LoVo (cell line): ENCODE results near the gene SRL.

ENCODE experiments used
- DNase-seq: peaks from one replicate; pipeline ENCODE4 v3.0.0-alpha.2; 2016; ENCODE audit warnings: low spot score

SRL gene

DNA sequence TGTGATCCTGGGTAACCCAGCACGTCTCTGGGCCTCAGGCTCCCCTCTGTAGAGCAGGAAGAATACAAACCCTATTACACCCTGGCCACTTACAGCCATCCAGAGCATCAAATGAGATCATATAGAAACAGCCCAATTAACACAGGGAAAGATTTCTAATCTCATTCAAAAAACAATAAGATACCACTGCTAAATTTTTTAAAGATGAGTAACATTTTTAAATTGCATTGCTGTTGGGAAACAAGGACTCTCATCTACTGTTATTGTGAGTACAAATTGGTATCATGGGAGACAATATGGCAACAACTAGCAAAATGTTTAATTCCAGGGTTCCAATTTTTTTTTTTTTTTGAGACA, 41.1 kb downstream of the SRL start:
- no peak for DNase-seq

DNA sequence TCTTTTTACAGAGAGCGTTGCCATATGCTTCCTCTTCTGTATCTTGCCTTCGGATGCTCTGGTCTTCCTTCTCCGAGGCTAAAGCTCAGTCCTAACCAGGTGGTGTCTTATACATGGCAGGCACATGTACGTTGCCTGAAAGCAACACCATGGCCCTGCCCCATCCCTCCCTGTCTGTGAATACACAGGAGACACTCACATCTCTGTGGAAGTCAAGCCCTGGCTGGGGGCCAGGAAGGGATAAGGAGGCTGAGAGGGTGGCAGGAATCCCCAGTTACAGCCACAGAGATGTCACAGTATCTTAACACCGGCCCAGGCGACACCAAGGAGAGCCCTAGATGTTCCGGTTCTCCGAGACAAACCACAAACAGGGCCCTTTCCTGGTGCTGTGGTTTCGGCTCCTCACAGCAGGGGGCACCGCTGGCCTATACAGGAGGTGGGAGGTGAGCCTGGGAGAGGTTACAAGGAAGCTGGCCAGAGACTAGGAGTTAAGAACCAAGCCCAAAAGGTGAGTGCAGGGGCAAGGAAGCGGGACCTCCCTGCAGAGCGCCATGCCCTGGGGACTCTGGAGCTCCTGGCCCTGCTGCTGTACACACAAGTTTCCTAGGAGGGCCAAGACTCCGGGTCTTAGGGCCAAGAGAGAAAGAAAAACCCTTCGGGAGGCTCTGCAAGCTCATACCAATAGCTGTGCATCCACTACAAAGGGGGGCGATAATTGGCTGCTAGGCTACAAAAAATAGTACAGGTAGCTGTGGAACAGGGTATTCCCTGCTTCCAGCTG, 41.7 kb downstream of the SRL start:
- peak; percentile 71 for DNase-seq

DNA sequence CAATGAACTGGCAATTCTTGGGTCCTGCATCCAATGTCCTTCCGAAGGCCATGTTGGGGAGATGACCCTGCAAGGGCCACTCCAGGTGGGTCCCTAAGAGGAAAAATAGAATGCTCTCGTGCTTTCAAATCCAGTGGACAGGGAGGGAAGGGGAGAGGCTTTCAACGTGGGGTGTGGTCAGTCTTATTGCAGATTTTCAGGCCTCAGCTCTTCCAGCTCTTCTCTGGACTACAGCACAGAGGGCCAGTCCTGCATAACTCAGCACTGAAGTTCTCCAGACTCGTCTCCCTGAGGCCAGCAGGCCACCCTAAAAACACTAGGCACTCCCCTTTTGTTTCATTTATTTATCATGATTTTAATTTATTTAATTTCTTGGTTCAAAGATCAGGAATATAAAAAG, 43.1 kb downstream of the SRL start:
- DNase-seq, result no peak

DNA sequence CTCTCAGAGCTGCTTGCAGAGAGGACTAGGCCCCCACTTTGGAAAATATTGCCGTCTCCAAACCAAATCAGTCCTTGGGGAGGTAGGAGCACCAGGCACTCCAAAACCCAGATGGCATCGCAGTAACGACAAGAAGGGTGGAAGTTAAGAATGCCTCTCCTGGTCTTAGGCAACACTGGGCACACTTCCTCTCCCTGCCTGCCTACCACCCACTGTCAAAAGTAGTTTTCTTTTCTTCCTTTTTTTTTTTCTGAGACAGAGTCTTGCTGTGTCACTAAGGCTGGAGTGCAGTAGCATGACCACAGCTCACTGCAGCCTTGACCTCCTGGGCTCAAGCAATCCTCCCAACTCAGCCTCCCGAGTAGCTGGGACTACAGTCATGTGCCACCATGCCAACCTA, 47.2 kb downstream of the SRL start:
- no peak for DNase-seq

DNA sequence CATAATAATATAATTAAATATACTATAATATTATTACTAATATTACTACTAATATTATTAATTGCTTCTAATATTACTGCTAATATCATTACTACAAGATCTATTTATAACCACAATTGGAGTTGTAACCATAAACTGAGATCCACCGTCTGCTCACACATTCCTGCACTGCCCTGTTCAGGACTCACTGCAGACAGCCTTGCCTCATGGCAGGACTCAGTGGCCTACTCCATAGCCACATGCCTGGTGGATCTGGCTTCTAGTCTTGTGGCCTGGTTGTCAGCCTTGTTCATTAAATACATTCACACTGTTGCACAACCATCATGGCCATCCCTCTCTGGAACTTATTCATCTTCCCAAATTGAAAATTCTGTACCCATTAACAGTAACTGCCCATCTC, 48.0 kb downstream of the SRL start:
- DNase-seq, result no peak

DNA sequence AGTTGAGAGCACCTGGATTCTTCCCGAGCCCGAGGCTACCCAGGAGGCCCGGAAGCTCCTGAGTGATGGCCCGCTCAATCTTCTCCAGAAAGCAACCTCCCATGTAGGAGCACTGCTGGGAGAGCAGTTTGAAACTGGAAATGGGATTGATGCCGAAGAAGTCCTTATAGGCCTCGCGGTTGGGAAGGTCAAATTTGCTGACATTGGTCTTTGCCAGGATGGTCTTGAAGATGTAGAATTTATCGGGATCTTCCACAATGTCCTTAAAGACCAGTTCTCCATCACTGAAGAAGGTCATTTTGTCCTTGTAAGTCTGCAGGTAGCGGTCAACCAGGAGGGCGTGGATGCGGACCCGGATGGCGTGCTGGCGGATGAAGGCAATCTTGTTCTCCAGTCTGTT, 49.7 kb downstream of the SRL start:
- no peak for DNase-seq

DNA sequence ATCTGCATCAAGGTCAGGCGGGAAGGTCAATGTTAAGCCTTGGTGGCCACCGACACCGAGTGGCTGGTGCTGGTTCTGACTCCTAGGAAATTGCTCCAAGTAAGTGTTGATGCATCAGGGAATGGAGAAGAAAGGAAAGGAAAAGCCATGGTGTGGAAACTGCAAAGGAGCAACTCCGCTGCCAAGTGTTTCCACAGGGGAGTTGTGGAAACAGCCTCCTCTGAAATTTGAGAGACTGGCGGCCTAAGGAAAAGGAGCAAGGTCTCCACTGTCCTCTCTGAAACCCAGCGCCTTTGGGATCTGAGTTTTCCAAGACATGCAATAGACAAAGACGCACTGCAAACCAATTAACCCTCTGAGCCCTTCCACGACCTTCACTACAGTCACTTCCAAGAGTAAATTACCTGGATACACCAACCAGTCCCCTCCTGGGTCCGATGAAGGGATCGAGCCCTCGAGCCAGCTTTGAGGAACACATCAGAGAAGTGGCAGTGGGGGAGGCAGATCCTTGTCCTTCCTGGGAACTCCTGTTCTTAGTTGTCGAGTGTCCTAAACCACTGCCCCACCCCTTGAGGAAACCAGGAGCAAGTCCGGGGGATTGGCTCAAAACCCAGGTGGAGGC, 51.1 kb downstream of the SRL start:
- no peak for DNase-seq

DNA sequence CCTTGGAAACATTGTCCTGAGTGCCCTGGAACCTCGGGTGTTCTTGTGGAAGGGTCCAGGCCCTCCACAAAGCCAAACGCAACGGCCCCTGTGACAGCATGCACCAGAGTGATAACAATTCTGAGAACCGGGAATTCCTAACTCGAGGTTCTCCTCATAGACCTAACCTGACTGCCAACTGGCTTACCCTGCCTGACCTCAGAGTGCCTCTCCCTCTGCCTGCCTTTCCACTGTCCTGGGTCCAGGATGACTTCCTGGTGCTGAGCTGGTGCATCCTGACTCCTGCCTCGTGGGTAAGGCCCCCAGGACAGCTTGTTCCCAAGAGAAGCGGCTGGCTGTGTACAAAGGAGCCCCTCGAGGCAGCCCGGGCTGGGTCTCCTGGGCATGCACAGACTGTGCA, 51.8 kb downstream of the SRL start:
- no peak for DNase-seq

DNA sequence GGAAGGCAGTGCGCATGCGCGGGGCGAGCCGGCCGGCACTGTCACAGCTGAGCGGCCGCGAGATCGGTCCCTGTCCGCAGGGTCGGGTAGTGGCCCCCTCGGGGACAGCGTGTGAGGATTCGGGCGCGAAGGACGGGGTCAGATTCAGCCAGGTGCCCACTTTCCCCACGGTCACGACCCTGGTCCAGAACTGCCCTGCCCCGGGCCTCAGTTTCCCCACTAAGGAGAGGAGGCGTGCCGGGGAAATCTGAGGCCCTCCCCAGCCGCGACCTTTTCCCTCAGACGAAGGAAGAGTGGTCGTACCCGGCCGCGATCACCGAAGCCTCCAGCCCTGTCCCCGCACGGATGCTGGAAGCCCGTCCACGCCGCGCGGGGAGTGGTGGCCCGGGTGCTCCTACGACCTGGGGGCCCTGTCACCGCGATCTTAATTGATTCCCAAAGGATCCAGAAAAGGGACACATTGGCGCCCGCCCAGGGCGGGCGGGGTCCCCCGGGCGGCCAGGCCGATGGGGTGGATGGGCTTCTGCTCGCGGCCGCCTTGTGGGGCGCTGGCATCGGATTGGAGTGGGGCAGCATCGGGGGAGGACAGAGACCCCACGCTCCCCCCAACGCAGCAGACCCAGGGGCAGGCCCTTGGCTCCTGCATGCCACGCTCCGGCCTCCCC, 57.7 kb downstream of the SRL start:
- no peak for DNase-seq

DNA sequence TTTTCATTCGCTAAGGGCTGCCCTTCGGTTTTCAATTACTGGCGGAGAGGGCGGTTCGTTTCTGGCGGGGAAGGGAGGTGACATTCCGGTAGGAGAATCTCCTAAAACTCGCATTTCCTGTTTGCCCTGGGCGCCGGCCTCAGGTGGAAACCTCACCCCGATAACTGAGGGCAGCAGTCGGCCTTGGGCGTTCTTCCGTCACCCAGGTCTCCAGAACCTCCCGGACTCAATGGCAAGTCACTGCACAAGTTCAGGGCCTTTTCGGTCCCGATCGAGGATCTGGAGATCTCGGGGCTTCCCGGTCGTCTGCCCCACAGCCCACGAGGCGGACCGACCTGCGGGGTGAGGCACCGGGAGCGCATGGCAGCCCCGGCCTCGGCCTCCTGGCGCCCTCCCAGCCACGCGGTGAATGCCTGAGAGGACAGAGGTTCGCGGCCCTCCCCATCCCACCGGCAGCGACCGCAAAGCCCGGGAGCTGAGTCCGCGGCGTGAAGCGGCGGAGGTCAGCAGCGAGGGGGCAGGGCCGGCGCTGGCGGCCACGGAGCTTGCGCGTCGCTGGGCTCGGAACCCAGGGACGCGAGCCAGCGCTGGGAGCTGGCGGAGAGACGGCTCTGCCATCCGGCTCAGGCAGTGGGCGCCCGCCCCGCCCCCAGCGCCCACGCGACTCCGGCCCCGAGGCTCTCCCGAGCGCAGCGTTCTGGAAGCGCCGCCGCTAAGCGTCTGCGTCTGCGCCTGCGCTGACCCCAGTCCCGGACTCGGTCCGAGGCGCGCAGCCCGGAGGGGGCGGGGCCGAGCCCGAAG, 58.4 kb downstream of the SRL start:
- peak; percentile 95 for DNase-seq

DNA sequence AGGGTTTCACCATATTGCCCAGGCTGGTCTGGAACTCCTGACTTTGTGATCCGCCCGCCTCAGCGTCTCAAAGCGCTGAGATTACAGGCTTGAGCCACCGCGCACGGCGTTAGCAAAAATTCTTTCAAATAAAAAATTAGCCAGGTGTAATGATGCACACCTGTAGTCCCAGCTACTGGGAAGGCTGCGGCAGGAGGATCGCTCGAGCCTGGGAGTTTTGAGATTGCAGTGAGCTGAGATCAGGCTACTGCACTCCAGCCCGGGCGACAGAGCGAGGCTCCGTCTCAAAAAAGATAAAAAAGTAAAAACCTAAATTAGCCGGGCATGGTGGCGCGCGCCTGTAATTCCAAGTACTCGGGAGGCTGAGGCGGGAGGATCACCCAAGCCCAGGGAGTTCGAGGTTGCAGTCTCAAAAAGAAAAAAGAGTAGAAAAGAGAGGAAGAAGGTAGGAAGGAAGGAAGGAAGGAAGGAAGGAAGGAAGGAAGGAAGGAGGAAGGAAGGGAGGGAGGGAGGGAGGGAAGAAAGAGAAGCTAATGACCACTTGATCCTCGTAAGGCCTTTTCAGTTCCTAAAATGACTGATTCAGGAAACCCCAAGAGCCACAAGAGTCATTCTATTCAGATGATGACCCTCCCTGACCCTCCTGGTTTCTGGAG, 59.2 kb downstream of the SRL start:
- DNase-seq, result no peak

DNA sequence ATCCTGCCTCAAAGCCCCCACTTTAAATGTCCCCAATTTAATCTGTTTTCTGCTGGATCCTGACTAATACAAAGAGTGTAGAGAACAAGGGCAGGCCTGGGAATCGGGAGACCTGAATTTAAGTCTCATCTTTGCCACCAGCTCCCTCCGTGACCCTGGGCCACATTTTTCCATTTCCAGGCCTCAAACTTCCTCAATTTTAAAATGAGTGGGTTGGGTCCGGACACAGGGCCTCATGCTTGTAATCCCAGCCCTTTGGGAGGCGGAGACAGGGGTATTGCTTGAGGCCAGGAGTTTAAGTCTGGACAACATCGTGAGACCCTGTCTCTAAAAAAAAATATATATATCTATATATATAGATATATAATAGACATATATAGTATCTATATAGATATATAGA, 61.4 kb downstream of the SRL start:
- DNase-seq, result no peak

DNA sequence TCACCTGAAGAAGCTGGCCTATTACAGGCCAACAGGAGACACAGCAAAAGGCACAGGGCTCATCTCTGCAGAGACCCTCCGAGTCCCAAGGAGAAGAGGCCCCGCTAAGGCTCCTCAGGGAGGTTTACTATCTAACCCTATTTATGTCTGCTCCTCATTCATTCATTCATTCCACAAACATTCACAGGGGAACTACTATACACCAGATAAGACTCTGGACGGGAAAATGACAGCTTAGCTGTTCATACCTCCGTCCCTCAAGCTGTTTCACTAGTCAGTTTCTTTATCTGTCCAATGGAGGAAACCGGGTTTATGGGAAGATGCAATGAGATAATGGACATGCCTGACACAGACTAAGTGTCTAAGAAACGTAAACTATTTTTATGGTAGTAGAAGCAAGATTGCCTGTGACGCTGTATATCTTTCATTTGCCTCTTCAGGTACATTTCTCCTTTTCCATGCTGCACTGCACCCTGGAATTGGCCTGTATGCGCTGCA, 62.1 kb downstream of the SRL start:
- DNase-seq, result no peak

DNA sequence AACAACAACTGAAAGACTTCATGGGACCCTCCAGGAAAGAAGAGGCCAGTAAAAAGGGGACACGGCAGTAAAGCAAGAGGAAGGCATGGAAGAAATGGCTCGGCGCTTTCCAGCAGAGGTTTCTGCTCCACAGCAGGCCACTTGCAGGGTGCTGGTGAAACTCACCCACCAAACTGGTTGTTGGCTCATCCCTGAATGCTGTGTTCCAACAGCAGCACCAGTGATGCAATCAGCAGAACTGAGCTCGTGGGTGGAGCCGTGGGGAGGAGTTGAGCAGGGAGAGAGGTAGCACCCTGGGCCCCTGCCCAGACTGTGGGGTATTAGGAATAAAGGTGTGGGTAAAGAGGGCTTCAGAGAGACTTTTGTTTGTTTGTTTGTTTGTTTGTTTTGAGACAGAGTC, 62.9 kb downstream of the SRL start:
- no peak for DNase-seq

DNA sequence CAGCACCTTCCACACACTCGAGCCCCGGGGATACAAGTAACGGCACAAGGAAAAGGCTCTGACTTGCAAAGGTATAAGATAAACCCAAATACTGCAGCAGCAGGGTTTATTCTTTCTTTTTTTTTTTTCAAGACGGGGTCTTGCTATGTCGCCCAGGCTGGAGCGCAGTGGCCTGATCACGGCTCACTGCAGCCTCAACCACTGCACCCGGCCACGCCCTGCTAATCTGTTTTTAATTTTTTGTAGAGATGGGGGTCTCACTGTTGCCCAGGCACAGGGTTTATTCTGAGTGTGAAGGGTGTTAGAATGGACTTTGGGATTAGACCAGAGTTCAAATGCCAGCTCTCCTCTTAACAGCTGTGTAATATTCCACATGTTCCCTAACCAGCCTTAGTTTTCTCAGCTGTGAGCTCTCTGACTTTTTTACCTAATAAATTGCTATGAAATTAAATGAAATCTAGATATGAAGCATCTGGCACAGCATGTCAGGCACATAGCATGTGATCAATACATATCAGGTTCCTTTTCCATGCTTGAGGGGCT, 63.3 kb downstream of the SRL start:
- DNase-seq, result no peak

DNA sequence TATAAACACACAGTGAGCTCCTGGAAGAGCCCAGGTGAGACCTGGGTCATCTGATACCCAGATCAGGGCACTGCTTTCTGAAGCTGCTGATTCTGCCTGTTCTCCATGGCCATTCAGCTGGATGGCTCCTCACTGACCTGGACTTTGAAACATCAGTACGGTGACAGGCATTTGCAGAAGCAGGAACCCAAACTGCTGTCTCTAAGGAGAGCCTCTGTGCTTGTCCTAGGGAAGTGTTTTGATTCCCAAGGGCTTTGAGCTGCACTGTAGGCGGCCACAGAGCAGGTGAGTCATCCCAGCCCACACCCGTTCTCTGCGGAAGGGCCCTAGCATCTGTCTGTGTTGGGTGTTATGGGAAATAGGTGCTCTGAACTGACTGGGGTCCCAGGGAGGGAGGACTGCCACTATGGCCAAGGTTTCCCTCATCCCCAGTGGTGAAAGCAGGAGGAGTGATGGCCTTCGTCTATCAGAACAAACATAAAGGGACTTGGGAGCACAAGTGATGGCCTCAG, 64.9 kb downstream of the SRL start:
- DNase-seq, result peak; percentile 77

DNA sequence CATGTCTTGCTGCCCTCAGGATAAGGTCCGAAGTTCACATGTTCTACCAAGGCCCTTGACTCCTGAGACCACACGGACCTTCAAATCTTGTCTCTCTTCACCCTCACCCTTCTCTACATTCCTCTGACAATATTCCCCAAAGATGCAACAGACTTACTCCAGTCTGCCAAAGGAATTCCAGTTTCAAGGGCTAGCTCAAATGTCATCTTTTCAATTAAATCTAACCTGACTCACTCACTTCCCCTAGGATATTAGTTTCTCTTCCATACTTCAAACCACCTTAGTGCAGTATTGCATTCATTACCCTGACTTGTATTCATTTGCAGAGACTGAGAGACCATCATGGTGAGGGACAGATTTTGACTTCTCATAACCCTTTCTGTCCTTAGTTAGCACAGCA, 66.0 kb downstream of the SRL start:
- DNase-seq, result no peak

DNA sequence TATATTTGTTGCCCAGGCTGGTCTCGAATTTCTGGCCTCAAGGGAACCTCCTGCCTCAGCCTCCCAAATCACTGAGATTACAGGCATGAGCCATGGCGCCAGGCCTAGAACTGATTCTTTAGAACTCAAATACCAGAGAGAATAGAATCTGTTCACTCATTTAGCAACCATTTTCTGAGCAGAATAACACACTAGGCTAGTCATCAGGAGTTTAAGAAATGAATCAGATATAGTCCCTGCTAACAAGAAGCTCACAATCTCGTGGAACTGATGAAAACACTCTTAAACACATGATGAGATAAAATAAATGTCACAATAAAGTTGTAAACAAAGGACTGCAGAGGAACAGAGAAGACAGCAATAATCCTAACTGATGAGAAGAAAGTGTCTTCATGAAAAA, 69.8 kb downstream of the SRL start:
- no peak for DNase-seq

DNA sequence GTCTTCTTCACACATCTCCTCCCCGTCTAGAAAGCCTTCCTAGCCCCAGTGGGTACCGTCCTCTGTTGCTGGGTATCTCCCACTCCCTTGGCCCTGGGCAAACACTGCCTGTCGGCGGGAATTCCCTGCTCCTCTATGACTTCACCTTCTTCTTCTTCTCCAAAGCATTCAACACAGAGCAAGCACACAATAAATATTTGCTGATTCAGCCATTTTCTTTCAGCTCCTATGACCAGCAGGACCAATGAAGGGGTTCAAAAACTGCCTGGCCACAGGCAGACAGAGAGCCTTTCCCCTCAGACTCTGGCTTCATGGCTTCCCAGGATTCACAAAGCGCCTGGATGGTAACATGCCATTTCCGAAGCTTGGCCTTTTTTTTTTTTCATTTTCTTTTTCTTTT, 72.5 kb downstream of the SRL start:
- no peak for DNase-seq

DNA sequence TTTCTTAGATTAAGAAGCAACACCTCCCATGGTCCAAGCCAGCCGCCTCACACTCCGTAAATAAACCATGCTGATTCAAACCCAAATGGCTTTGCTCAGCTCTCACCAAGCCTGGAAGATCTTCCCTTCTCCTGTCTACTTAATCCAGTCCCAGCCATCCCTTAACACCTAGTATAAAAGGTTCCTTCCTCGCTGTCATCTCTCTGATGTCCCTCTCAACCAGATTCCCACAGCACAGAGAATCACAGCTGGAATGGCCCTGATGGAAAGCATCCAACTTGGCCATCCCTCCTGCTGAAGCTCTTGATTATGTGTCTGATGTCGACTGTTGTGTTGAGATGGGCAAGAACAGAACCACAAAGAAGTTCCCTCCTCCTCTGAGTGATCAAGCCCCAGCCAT, 75.1 kb downstream of the SRL start:
- DNase-seq, result no peak

DNA sequence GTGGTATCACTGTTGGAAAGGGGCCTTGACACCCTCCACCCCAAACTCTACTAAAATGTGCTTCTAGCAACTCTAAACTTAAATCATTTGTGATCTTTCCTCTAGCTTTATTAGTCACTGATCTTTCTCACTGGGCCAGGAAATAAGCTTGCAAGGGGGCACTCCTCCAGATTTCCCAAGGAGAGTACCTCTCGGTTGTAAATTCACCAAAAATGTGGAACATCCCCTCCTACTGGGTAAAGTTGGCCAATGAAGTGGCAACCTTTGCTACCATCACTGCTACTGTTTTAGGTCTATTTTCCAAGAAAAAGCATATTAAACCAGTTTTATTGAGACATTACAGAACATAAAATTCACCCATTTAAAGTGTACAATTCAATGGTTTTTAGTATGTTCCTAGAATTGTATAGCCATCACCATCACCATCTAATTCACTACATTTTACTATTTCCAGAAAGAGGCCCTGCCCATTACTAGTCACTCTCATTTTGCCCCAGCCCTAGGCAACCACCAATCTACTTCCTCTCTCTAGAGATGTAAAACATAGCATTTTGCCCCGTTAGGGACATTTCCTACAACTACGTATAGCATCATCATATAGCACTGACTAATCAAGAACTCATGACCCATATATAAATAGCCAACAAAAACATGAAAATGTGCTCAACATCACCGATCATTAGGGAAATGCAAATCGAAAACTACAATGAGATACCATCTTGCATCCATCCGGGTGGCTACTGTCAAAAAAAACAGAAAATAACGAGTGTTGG, 81.0 kb downstream of the SRL start:
- no peak for DNase-seq
